Measurements from ENCODE around the gene CREB3. TPM values are rescaled to one million over a fixed set of nuclear protein-coding genes. Genes with fewer than 3 reads are reported as not detected.

The CREB3 gene
- total RNA-seq = 45.2 and 58.0 TPM in 2 replicates

DNA sequence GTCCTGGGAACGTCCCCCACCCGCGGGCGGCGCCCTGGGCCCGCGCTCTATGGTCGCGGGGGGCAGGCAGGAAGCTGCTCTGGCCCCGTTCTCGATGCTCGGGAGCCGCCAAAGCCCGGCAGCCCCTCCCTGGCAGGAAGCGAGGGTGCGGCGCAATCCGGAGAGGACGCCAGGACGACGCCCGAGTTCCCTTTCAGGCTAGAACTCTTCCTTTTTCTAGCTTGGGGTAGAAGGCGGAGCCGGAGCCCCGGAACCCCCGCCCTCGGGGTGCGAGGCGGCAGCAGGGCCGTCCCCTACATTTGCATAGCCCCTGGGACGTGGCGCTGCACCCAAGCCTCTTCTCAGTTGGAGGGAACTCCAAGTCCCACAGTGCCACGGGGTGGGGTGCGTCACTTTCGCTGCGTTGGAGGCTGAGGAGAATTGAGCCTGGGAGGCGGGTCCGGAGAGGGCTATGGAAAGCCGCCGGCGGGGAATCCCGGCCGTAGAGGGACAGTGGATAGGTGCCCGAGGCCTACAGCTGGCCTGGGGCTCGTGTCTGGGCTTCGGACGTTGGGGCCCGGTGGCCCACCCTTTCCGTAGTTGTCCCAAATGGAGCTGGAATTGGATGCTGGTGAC lies at the start of gene CREB3, which contains the start of gene TLN1:
Gene CREB3, plus strand, starts transcription at position 482 of the 615 bp plus-strand sequence. Its CDS starts 107 bp downstream, at position 589.
Gene TLN1, minus strand, starts transcription at position 11 of the 615 bp plus-strand sequence. CDS start 6,501 bp downstream, outside the sequence.
- peak; percentile 98 for DNase-seq (ENCODE audit: low read depth, low spot score)

DNA sequence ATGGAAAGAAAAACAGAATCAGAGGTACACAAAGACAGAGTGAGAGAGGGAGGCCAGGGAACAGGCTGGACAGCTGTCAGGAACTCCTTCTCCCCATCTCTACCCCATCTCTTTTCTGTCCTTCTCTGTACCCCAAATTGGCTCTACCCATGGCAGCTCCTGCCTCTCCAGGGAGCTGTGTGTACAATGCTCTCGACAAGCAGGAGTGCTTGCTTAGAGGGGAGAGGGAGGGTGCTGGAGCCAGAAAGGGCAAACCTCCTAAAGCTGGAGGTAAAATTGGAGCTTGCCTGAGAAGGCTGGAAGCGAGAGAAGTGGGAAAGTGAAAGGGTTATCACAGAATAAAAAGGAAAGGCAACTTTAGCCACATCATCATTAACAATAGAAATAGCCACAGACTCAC lies 49.1 kb upstream of the CREB3 start:
- no peak for DNase-seq (ENCODE audit: low read depth, low spot score)

- no peak for DNase-seq (ENCODE audit: low read depth, low spot score)
These were observed 47.5 kb upstream of the CREB3 start for GRCh38 chr9:35684921-35685320.

GRCh38 chr9:35685506-35685905 lies 47.0 kb upstream of the CREB3 start:
- no peak for DNase-seq (ENCODE audit: low read depth, low spot score)

DNA sequence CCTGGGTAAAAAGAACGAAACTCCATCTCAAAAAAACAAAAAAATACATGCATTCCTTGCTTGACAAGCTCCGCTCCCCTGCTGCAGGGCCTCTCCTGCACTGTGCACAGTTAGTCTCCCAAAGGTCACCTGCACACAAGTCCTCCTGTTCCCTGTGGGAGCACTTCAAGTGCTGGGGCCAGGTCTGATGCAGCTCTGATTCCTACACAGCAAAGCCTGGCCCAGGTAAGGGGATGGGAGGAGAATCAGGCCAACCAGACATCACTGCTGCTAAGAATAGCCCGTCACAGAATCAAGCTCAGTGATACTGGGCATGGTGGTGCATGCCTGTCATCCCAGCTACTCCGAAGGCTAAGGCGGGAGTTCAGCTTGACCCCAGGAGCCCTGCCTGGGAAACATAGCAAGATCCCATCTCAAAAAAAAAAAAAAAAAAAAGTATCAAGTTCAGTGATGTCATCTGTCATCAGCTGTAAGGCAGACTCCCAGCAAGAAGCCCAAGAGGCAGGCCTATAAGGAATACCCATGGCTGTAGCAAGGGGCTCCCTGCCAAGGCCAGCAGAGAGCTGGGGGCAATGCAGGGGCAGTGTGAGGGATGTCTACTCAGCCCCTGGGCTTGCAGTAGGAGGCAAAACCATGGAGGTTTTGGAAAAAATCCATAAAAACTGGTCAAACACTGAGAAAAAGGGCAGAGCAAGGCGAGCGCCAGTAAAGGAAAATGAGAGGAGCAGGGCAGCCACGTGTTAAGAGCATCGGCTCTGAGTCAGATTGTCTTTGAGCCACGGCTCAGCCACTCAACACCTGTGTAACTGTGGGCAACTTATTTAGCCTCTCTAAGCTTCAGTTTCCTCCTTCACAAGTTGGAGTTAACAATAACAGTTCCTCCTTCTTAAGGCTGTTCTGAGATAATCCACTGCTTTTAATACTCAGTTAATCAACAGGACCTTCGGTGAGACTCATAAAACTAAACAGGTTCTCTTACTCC lies 46.0 kb upstream of the CREB3 start:
- no peak for DNase-seq (ENCODE audit: low read depth, low spot score)

- DNase-seq (ENCODE audit: low read depth, low spot score) = no peak
These were observed 45.2 kb upstream of the CREB3 start for GRCh38 chr9:35687306-35687705.

- DNase-seq (ENCODE audit: low read depth, low spot score) = no peak
These were observed 44.4 kb upstream of the CREB3 start for GRCh38 chr9:35687972-35688557.

DNA sequence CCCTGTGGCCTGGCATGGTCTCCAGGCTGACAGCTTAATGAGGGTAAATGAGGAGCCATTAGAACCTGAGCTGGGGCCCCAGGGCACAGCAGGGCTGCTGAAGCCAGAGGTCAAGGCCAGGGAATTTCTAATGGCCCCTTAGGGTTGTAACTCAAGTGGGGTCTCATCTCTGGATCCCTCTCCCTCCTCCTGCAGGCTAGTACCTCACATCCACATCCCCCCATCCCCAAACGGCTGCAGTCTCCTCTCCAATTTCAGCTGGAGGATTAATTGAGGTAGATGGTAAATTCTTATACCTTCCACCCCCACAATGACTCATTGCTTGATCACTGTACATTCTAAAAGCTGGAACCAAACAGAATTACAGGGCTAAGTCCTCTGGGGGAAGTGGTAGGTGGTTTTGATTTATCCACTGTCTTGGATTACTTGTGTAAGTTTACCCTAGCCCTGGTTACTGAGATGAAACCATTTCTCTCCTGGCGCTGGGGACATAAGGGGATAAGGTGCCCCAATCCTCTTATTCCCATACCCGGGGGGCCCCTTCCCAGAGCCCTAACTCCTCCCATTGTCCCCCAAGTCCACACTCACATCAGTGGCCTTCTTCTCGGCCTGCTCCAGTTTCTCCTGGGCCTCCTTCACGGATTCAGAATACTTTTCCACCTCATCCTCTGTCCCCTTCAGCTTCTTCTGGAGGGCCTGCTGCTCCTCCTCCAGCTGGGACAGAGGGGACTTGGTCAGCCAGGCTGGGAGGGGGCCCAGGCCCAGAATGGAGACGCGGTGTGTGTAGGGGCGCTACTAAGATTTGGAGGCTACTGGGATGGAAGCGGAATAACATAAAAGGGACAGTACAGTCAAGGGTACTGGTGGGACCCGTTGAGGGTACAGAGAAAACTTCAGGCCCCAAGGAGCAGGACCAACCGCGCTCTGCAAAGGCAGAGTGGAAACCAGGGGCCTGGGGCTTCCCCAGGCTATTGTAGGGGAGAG lies 43.6 kb upstream of the CREB3 start:
- no peak for DNase-seq (ENCODE audit: low read depth, low spot score)

- no peak for DNase-seq (ENCODE audit: low read depth, low spot score)
These were observed 42.7 kb upstream of the CREB3 start, which contains the start of gene TPM2 for GRCh38 chr9:35689542-35690293. TSS of gene TPM2 (minus strand) at chr9:35689925. CDS start at chr9:35689817, 108 bp downstream.

- no peak for DNase-seq (ENCODE audit: low read depth, low spot score)
These were observed 42.2 kb upstream of the CREB3 start for GRCh38 chr9:35690294-35690613.

DNA sequence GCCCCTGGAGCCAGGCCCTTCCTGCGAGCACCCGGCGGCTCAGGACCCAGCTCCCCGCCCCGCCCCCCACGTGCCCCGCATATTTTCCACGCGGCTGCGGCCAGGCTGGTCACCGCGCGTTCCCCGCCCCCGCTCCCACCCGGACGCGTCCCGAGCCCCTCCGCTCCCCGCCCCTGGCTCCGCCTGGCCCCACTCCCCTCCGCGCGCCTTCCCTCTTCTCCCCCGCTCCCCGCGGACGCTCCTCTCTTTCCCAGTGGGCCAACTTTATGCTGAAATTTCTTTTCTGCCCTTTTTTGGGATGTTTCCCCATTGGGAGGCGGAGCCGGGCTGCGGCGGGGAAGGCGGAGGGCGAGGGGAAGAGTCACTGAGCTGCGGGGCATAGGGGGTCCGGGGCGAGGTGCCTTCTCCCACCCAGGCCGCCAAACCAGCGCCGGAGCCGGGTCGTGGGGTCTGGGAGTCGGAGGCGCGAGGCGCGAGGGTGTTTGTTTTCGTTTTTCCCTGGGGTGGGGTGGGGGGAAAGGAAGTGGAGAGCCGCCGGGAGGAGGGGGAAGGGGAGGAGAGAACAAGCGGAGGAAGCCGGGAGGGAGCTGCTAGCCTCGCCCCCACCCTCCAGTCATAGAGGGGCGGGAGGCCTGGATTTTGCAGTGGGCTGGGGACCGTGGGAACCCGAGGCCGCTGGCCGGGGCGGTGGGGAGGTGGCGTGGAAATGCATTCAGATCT lies 41.7 kb upstream of the CREB3 start:
- peak; percentile 33 for DNase-seq (ENCODE audit: low read depth, low spot score)

- DNase-seq (ENCODE audit: low read depth, low spot score) = no peak
These were observed 41.2 kb upstream of the CREB3 start for GRCh38 chr9:35691334-35691650.

- DNase-seq (ENCODE audit: low read depth, low spot score) = no peak
These were observed 40.6 kb upstream of the CREB3 start for GRCh38 chr9:35691757-35692301.

DNA sequence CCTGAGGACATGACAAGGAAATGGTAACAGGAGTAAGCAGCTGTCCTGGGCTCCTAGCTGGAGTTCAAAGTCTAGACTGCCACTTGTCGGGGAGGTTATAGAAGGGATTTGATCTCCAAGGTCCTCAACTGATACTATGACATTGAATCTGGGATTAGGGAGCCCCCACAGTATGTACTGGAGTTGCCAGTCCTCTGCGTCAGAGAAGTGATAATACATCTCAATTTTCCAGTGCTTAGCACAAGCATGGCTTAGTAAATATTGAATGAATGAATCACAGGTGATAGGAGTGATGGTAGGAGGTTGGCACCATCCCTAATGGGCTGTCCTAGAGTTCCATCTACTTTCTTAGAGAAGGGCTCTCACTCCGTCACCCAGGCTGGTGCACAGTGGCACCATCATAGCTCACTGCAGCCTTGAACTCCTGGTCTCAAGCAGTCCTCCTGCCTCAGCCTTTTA lies 36.5 kb upstream of the CREB3 start:
- DNase-seq (ENCODE audit: low read depth, low spot score) = no peak

- no peak for DNase-seq (ENCODE audit: low read depth, low spot score)
These were observed 35.8 kb upstream of the CREB3 start for GRCh38 chr9:35696520-35697215.

GRCh38 chr9:35697486-35697885 lies 35.0 kb upstream of the CREB3 start:
- no peak for DNase-seq (ENCODE audit: low read depth, low spot score)

DNA sequence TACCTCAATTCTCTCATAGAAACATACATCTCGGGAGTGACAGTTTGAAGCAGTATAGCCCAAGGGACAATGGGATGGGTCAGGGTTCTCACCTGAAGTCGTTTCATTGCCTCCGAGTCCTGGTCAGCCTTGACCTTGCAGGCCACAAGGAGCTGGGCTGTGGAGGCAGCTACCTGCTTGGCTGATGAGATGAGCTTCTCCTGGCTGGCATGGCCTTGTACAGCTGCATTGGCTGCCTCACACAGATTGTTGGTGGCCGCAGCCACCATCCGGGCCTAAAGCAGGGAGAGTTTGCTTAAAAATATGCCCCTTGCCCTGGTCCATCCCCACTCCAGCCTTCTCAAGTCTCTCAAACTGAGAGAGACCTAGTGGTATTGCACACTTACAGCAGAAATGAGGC lies 34.2 kb upstream of the CREB3 start:
- DNase-seq (ENCODE audit: low read depth, low spot score) = no peak

DNA sequence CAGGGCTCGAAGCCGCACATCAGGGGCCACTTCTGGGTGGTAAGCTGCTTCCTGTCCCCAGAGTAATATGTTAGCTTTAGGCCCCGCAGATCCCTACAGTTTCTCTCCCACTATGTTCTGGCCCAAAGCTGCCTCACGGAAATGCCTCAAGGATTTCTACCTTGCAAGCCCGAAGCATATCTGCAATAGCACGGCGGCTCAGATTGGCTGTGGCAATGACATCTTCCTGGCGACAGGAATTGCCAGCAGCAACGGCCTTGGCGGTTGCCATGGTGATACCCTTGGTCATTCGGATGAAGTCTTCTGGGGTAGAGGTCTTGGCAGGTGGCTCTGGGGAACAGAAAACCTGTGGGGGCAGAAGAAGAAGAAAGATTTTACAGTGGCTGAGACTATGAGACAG lies 32.4 kb upstream of the CREB3 start:
- DNase-seq (ENCODE audit: low read depth, low spot score) = no peak

- DNase-seq (ENCODE audit: low read depth, low spot score) = no peak
These were observed 31.5 kb upstream of the CREB3 start for GRCh38 chr9:35700942-35701341.

All from pulmonary artery endothelial cell (primary cell).